ENCODE measurements around the gene GAL3ST3.

Gene GAL3ST3

GRCh38 chr11:66068923-66069714 lies 20.2 kb upstream of the GAL3ST3 start:
- peak; percentile 21 to 31 for DNase-seq

GRCh38 chr11:66068154-66068821 lies 19.3 kb upstream of the GAL3ST3 start:
- DNase-seq: peak in 1 of 2 experiments; percentile 68

GRCh38 chr11:66067640-66068039 lies 18.7 kb upstream of the GAL3ST3 start:
- DNase-seq: no peak

DNA sequence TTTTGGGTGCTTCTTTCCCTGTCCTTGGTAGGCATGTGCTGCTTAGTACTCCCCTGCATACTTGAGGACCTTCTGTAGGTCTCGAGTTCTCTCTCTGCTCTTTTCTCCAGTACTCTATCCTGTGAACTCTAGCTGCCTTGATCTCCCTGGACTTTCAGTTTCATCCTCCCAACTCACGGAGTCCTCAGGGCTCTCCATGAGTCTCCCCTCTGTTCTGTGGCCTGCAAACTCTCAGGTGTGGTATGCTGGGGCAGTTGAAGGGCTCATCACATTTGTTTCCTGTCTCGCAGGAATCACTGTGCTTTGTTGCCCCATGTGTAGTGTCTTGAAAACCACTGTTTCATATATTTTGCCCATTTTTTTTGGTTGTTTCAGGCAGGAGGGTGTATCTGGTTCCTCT lies 17.8 kb upstream of the GAL3ST3 start:
- no peak for DNase-seq

GRCh38 chr11:66064571-66064970 lies 15.6 kb upstream of the GAL3ST3 start:
- no peak for DNase-seq

- no peak for DNase-seq
Observed at GRCh38 chr11:66063900-66064299, 14.9 kb upstream of the GAL3ST3 start.

DNA sequence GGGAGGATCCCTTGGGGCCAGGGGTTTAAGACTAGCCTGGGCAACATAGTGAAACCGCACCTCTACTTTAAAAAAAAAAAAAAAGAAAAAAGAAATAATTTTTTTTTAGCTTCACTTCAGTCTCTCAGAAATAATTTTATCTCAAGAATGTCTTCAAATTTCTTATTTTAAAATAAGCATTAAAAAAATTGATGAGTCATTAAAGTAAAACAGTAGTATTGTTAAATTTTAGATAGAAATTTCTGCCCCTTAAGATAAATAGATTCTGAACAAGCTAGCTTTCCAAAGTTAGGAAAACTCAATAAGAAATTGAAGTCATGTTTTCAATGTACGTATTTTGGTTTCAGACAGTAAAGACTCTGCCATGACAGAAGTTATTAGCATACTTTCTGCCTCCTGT lies 13.4 kb upstream of the GAL3ST3 start:
- no peak for DNase-seq

GRCh38 chr11:66061268-66061667 lies 12.3 kb upstream of the GAL3ST3 start:
- DNase-seq: no peak

DNA sequence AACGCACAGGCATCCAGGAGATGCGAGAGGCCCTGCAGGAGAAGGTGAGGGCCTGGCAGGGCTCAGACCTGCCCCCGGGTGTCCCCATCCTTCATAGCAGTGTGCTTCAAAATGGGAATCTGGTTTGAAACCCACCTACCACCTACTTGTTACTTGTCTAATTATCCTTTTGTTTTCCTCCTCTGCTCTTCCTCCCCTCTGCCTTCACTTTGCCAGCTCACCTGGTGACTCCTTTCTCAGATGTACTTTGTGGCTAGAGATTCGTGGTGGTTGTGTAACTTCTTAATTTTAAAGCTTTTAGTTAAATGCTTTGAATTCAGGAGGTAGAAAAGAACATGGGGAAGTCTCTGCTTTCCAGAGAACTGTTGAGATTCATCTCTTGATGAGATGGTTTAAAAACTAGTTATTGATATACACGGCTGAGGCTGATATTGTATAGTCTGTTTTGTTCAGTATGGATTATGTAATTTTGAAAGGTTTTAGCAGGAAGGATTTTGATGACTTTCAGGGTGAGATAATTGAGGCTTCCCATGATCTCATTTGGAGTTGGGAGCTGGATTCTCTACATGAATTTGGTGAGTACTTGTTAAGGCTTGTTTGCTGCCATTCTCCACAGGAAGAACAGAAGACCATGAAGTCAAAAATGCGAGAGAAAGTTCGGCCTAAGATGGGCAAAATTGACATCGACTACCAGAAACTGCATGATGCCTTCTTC lies 11.2 kb upstream of the GAL3ST3 start:
- no peak for DNase-seq

DNA sequence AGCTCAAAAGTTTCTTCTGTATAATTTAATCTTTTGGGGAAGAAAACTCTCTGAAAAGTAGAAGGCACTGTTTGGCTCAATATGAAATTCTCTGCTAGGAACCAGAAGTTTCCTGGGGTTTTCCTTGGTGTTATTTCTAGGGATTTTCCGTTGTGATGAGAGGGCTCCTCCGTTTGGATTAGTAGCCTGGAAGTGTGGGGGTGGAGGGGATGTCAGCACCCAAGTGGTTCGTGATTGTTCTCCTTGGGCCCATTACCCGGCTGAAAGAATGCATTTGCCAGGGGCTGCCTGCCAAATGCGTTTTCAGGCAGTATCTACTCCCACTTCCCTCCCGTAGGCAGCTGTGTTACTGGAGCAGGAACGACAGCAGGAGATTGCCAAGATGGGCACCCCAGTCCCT lies 7.5 kb upstream of the GAL3ST3 start:
- no peak for DNase-seq

- DNase-seq: no peak
Observed at GRCh38 chr11:66055021-66055420, 6.1 kb upstream of the GAL3ST3 start.

DNA sequence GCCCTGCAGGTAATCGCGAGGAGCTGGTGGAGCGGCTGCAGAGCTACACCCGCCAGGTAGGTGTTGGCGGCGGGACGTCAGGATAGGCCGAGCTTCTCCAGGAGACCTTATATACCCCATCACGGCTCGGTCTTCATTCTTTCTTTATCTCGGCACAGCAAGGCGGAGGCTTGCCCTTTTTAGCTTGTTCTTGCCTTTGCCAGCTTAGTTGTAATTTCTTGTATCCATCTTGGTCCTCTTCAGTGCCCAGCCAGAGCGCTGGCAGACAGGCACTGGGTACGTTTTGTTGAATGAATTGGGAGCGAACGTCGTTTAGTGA lies 3.7 kb upstream of the GAL3ST3 start:
- no peak for DNase-seq

DNA sequence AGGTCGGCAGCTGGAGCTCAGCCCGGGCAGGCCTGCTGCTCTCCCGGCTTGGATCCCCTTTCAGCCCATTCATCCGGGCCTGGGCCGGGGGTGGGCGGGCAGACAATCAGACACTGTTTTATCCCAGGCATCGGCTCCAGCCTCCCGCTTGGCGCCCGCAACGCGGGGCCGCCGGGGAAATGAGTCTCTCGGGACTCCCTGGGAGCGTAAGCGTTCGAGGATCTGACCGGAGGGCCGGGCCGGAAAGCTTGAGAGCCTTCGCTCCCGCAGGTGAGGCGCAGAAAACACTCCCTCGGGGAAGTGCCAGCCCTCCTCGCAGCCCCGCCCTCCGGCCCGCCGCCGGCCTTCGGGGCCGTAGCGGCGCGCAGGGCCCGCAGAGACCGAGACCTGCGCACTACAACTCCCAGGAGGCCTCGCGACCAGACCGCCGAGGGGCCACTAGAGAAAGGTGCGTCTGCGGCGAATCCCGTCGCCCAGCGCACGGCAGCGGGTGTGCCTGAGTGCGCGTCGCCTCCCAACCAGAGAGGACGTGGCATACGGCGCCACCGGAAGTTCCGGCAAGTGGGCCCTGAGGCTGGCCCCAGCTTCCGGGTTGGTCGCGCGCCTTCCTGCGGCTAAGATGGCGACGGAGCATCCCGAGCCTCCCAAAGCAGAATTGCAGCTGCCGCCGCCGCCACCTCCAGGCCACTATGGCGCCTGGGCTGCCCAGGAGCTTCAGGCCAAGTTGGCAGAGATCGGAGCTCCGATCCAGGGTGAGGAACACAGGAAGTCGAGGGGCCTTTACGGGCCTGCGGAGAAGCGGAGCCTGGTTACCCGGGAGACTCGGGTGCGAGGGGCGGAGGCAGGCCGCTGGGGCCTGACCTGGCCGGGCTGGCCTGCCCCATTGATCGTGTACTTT lies 3.1 kb upstream of the GAL3ST3 start, which contains the start of gene SF3B2:
Gene SF3B2, plus strand, starts transcription at position 599 of the 898 bp plus-strand sequence. Its CDS starts 21 bp downstream, at position 620.
- peak; percentile 95 to 98 for DNase-seq

DNA sequence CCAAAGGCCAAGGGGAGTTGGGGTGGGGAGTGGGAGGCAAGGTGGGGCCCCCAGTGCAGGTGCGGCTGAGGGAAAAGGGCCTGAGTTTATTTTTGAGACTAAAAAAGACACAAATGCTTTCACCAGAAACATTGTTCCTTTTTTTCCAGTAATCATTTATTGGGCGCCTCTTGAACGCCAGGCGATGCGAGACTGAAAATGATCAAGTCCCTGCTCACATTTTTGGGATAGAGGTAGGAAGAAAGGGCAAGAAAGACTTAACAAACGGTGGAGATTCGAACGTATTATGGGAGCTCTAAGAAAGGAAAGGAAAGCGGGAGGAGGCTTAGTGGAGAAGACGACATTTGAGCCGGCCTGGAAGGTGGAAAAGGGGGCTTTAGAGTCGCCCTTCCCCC lies 2.4 kb upstream of the GAL3ST3 start:
- DNase-seq: no peak

DNA sequence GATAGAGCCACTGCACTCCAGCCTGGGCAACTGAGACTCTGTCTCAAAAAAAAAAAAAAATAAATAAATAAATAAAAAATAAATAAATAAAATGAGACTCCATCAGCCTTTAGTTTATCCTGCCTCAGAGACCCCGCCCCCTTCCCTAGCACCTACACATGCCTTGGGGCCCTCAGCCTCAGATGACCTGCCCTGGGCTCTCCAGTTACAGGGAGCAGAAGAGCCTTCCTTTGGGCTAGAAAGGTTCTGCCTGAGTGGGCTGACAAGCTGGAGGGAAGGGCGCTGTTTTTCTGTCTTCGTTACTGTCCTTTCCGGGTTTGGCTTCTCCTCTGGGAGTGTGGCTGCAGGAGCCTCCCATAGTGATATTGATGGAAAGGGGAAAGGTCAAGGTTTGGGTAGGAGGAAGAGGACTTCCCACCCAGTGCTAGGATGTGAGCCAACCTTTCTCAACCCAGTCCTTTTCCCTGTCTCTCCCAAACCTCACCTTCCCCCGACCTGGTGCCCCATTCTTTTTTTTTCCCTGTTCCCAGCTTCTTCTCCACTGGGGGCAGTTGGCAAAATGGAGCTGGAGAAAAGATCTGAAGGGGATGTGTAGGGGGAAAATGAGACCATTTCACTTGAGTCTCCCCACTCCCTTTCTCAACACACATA lies 1.7 kb upstream of the GAL3ST3 start:
- DNase-seq: no peak

DNA sequence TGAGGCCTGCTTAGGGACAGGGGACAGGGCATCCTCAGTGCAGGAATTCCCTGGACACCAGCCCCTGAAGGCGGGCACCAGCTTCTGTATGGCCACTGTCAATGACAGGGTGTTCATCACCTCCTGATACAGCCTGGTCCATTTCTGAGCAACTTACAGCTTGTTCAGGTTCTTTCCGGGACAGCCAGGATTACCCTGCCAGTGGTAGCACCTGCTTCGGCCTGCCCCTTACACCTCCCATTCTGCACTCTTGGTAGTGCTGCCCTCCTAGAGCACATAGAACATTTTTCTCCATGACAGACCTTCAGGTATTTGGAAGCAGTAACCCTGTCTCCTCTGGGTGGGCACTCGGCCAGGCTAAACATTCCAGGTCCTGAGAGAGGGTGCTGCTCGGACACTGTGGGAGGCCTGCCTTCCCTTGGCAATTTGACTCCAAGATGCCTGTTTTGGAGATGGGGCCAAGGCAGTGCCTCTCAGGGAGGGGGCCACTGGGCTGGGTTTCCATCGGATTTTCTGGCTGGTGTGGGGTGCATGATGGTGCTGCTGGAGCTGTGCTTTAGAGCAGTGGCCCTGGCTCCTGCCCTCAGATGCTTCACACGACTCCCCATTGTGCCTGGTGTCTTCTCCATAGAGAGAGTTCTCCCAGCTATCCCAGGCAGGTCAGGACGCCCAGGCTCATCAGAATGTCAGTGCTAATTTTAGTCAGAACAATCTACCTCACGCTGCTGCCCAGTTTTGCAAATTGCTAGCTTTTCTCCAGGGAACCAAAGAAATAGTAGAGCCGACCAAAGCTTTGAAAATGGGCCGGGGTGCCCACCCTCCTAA lies 1.2 kb downstream of the GAL3ST3 start:
- DNase-seq: no peak

GRCh38 chr11:66046901-66047300 lies 2.1 kb downstream of the GAL3ST3 start:
- DNase-seq: no peak

DNA sequence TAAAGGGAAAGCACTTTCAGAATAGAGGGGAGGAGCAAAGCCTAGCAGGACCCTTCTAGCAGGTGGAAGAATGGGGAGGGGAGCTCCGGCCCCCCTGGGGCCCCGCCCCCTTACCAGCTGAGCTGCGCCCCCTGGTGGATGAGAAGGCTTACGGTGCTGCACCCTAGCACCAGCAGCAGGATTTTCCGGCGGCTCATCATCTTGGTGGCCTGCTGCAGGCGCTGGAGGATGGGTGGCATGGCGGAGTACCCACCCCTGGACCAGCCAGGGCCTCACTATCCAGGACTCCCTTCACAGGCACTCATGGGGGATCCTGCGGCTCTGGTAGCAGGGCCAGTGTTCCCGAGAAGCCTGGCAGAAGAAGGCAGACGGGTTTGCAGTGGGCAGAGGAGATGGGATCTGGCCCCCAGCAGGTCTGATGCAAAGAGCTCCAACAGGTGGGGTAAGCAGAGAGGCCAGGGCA lies 3.8 kb downstream of the GAL3ST3 start:
- DNase-seq: peak; percentile 59 to 88

DNA sequence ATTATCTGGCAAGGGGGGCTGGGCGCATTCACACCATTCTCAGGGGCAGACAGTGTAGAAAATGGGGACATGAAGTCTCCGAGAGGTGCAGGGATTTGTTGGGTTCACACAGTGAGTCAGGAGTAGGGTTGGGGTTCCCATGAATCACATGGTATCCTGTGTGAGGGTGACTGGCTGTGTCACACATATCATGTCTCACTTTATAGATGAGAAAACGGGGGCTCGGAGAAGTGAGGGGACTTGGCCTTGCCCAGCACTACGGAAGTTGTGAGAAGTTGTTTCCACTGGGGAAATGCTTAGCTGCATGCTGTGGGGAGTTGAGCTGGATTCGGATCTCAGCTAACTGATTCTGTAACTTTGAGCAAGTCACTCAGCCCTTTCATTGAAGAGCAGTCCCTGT lies 4.2 kb downstream of the GAL3ST3 start:
- DNase-seq: no peak

DNA sequence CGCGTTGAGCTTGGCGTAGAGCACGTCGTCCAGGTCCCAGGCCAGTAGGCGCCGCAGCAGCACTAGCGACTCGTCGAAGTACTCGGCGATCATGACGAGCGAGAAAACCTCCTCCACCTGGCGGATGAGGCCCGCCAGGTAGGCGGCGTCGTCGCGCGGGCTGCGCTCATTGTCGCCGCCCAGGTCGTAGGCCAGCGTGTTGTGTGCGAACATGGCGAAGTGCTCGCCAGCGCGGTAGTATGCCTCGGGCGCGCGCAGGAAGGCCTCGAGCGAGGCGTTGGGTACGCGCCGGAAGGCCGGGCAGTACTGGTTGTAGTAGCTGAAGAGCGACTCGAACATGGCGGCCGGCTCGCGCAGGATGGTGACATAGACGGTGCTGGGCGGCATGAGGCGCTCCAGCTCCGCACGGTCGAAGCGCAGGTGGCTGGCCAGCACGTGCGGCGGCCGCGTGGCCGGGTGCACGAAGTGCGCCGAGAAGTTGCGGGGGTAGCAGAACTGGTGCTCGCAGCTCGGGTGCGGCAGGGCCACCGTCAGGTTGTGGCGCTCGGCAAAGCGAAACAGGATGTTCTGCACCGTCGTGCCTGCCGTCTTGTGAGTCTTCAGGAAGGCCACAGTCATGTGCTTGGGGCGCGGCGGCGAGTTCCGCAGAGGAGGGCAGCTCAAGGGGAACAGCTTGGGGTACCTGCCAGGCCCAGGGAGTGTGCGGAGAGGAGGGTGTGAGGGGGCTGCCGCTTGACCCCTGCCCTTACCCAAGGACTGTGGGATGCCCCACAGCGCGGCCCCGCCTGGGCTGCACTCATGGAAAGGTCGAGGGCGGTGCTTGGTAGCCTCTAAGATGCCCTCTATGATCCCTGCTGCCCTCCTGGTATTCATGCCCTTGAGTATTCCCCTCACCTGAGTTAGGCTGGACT lies 5.7 kb downstream of the GAL3ST3 start:
- no peak for DNase-seq
